22Rv1 (cell line): ENCODE measurements around the gene GLRA3.

Experiments used
- ZFX ChIP-seq: fragments of 450-650 bp; IDR thresholded peaks from 2 replicates; pipeline ENCODE4 v1.6.1; 2017; ENCODE audit warnings: antibody characterized with exemption, borderline replicate concordance
- TF ChIP-seq, protein P1 (sequence below): fragments of 450-650 bp; IDR thresholded peaks from 2 replicates; pipeline ENCODE4 v1.5.1; 2017; ENCODE audit warnings: mild to moderate bottlenecking

DNA sequence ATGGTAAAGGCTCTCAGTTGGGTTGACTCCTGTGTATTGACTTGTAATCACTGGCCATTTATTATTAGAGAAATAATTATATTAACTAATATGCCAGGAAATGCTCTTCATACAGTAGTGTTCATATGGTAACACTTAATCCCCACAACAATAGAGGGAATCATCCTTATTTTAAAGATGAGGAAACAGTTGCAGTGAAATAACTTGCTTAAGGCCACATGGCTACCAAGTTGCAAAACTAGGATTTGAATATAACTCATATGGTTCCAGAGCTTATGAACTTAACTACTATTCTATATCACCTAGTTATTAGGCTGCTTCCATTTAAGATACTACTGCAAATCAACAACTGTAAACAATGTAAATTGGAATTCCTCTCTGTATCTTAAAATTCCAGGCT, 163.2 kb downstream of the GLRA3 start:
- TF ChIP-seq, protein P1, sequence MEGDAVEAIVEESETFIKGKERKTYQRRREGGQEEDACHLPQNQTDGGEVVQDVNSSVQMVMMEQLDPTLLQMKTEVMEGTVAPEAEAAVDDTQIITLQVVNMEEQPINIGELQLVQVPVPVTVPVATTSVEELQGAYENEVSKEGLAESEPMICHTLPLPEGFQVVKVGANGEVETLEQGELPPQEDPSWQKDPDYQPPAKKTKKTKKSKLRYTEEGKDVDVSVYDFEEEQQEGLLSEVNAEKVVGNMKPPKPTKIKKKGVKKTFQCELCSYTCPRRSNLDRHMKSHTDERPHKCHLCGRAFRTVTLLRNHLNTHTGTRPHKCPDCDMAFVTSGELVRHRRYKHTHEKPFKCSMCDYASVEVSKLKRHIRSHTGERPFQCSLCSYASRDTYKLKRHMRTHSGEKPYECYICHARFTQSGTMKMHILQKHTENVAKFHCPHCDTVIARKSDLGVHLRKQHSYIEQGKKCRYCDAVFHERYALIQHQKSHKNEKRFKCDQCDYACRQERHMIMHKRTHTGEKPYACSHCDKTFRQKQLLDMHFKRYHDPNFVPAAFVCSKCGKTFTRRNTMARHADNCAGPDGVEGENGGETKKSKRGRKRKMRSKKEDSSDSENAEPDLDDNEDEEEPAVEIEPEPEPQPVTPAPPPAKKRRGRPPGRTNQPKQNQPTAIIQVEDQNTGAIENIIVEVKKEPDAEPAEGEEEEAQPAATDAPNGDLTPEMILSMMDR = no peak
- TF ChIP-seq ZFX = no peak
